CD8-positive, alpha-beta memory T cell (primary cell): ENCODE measurements around the gene ATP1B4. TPM values are rescaled to one million over a fixed set of nuclear protein-coding genes. Genes with fewer than 3 reads are reported as not detected.

Experiments
- CTCF ChIA-PET: fragments of 350-600 bp; sonication (Branson Sonifier 250); formaldehyde crosslinking; loops from one replicate; lab custom pipeline; 2021; ENCODE audit warnings: antibody characterized with exemption; lab: Charles Lee
- POLR2A ChIA-PET: fragments of 350-600 bp; sonication (Branson Sonifier 250); formaldehyde crosslinking; loops from one replicate; lab custom pipeline; 2021; ENCODE audit warnings: antibody characterized with exemption; lab: Charles Lee
- DNase-seq, 5 donors: peaks; one replicate each; pipeline versions ENCODE4 v3.0.0 to v3.0.0-alpha.2; 2020 to 2022; ENCODE audit warnings: mixed read lengths in 1 of 5
- H3K27ac ChIP-seq: one replicate; pipeline ENCODE4 v1.7.0; 2013; ENCODE audit warnings: low read depth, mild to moderate bottlenecking, low read length, moderate library complexity
- H3K27me3 ChIP-seq: 2 replicates; pipeline ENCODE4 v1.7.0; 2013; ENCODE audit warnings: low read length, mild to moderate bottlenecking; ENCODE audit not compliant: insufficient read depth, poor library complexity, severe bottlenecking
- H3K36me3 ChIP-seq: 2 replicates; pipeline ENCODE4 v1.7.0; 2013; ENCODE audit warnings: mild to moderate bottlenecking, low read length, moderate library complexity; ENCODE audit not compliant: insufficient read depth
- H3K4me1 ChIP-seq: 2 replicates; pipeline ENCODE4 v1.7.0; 2013; ENCODE audit warnings: mild to moderate bottlenecking, low read length, moderate library complexity; ENCODE audit not compliant: insufficient read depth
- H3K4me3 ChIP-seq: 2 replicates; pipeline ENCODE4 v1.7.0; 2013; ENCODE audit warnings: mild to moderate bottlenecking, low read length
- H3K9me3 ChIP-seq: 2 replicates; pipeline ENCODE4 v1.7.0; 2013; ENCODE audit warnings: mild to moderate bottlenecking, low read length
- H3K27ac Mint-ChIP-seq, 8 donors: one replicate each; pipeline ENCODE4 v1.8.0; 2020 to 2021; ENCODE audit warnings: mixed read lengths in 8 of 8, mild to moderate bottlenecking in 6 of 8, inconsistent platforms in 3 of 8, moderate library complexity in 3 of 8
- H3K27me3 Mint-ChIP-seq, 2 donors: one replicate each; pipeline ENCODE4 v1.8.0; 2020 to 2021; ENCODE audit warnings: mixed read lengths in 2 of 2, mild to moderate bottlenecking in 1 of 2, moderate library complexity in 1 of 2
- H3K36me3 Mint-ChIP-seq, 3 donors: one replicate each; pipeline ENCODE4 v1.8.0; 2020 to 2021; ENCODE audit warnings: mixed read lengths in 3 of 3, inconsistent platforms in 1 of 3, mild to moderate bottlenecking in 1 of 3
- H3K4me1 Mint-ChIP-seq, 3 donors: one replicate each; pipeline ENCODE4 v1.8.0; 2020 to 2021; ENCODE audit warnings: mixed read lengths in 3 of 3, inconsistent platforms in 1 of 3, mild to moderate bottlenecking in 1 of 3
- H3K4me3 Mint-ChIP-seq, 7 donors: one replicate each; pipeline ENCODE4 v1.8.0; 2020 to 2021; ENCODE audit warnings: mixed read lengths in 7 of 7, mild to moderate bottlenecking in 6 of 7, moderate library complexity in 4 of 7, inconsistent platforms in 2 of 7
- H3K9me3 Mint-ChIP-seq, 5 donors: one replicate each; pipeline ENCODE4 v1.8.0; 2020 to 2022; ENCODE audit warnings: mixed read lengths in 5 of 5, mild to moderate bottlenecking in 3 of 5, moderate library complexity in 2 of 5, inconsistent platforms in 1 of 5
- polyA plus RNA-seq: library from polyadenylated mRNA; unstranded; fragments of 300-500 nt; fragmentation: Illumina TruSeq; gene quantifications from one replicate; pipeline ENCODE4 v1.2.3, GENCODE V29; 2021
- total RNA-seq, 2 experiments: library from RNA; stranded (reverse); gene quantifications; one replicate each; pipeline ENCODE4 v1.2.3, GENCODE V29; 2021

The ATP1B4 gene
- total and polyA plus RNA-seq, 3 experiments from 2014 or later, result not detected

DNA sequence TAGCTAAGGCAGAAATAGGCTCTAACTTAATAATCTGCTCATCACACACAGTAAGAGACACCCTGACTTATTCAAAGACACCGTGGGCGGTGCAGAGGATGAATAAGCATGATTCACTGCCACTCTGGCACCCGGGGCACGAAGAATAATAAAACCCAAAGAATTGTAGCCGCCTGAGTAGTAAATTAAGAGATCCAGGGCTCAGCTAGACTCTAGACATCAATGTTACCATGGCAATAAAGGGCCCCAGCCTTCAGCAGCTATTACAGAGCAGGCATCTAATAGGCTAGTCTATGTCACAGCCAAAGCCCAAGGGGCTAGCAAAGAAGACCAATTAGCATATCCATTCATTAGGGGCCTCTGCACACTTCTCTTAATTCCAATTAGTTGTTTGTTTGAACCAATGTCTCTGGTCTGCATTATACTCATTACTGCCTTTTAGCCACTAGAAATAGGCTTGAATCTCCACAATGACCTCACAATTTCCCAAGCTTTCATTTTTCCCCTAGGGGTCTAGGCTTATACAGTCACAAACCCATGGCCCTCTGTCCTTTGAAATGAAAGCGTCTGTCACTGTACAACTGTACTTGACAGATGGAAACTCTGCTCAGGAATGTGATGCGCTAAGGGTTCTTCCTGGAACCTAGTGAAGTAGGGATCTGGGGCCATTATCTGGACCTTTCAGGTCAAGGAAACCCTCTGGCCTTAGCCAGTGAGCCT is 3.0 kb upstream of the ATP1B4 start:
- Mint-ChIP-seq H3K27ac (no peak overlapping the region), H3K4me3 (no peak overlapping the region), H3K36me3 (peaks cover 0 to 3% (median 0%) of the 10 kb centered on the region in 3 donors), H3K4me1 (no peaks in the 10 kb centered on the region), H3K27me3 (peaks cover 8 to 15% of the 10 kb centered on the region in 2 donors), H3K9me3 (no peaks in the 10 kb centered on the region)
- H3K9me3 ChIP-seq, result no peaks in the 10 kb centered on the region
- CTCF ChIA-PET, result no interaction called here
- no peak overlapping the region for H3K27ac ChIP-seq
- H3K27me3 ChIP-seq, result no peaks in the 10 kb centered on the region
- no peaks in the 10 kb centered on the region for H3K4me1 ChIP-seq
- POLR2A ChIA-PET, result no interaction called here
- no peaks in the 10 kb centered on the region for H3K36me3 ChIP-seq
- no peak overlapping the region for H3K4me3 ChIP-seq
- no peak for DNase-seq

DNA sequence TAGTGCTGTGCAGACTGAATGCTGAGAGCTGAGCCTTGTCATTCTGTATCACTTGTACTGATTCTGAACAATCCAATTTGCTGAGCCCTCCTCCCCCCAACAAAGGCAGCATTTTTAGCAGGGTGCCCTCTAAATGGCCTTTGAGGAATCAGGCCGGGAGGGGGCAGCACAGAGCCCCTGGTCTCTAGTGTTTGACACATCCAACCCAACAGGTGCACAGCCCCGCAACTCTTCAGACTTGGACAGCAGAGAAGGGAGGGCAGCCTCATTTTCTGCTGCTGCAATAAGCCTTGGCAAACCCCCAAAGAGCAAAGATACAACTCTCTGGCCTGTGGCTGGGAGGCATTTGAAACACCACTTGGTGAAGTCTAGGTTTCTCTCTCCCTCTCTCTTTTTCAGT is 3.4 kb downstream of the ATP1B4 start:
- no peak overlapping the region for H3K4me3 Mint-ChIP-seq
- ChIA-PET POLR2A (interaction anchor here (0.5 kb wide), 1 partner anchor 27 kb away, joined by 3 read pairs; no protein-coding TSS in a partner anchor), CTCF (interaction anchor here (1.0 kb wide), 1 partner anchor 87 kb away, joined by 4 read pairs; no protein-coding TSS in a partner anchor)

DNA sequence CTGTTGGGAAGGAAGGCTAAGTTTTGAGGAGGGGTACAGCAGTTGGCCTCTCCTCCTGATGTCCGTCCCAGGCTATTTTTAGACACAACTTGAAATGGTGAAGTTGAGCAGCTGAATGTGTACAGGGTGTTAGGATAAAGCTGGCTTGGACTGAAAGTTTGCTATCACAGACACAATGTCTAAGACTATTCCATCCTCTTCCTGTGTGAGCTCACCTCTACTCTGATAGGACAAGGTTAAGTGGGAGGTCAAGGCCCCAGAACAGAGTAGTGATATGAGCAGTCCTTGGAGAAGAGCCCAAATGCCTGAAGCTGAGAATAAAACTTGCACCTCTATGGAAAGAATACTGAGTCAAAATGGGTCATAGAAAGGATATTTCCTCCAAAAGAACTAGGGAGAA is 4.1 kb downstream of the ATP1B4 start:
- H3K4me1 ChIP-seq, result no peaks in the 10 kb centered on the region
- Mint-ChIP-seq H3K27ac (no peak overlapping the region), H3K36me3 (peaks cover 0 to 3% (median 0%) of the 10 kb centered on the region in 3 donors), H3K4me3 (no peak overlapping the region), H3K4me1 (peaks cover 0 to 5% (median 0%) of the 10 kb centered on the region in 3 donors), H3K27me3 (peaks cover 5 to 10% of the 10 kb centered on the region in 2 donors), H3K9me3 (no peaks in the 10 kb centered on the region)
- no peak for DNase-seq
- ChIA-PET CTCF (no interaction called here), POLR2A (interaction anchor here (0.5 kb wide), 1 partner anchor 26 kb away, joined by 3 read pairs; no protein-coding TSS in a partner anchor)
- H3K9me3 ChIP-seq, result no peaks in the 10 kb centered on the region
- H3K4me3 ChIP-seq, result no peak overlapping the region
- no peak overlapping the region for H3K27ac ChIP-seq
- H3K27me3 ChIP-seq, result no peaks in the 10 kb centered on the region
- H3K36me3 ChIP-seq, result no peaks in the 10 kb centered on the region

More for the DNA sequence above, 3.4 kb downstream of the ATP1B4 start:
- H3K4me3 ChIP-seq, result no peak overlapping the region
- no peaks in the 10 kb centered on the region for H3K9me3 ChIP-seq
- peak; percentile 11 to 57 (median 20) for DNase-seq
- H3K36me3 Mint-ChIP-seq, result peaks cover 0 to 3% (median 0%) of the 10 kb centered on the region in 3 donors
- H3K27me3 ChIP-seq, result no peaks in the 10 kb centered on the region
- H3K9me3 Mint-ChIP-seq, result no peaks in the 10 kb centered on the region
- H3K36me3 ChIP-seq, result no peaks in the 10 kb centered on the region
- H3K27me3 Mint-ChIP-seq, result peaks cover 5 to 10% of the 10 kb centered on the region in 2 donors
- no peak overlapping the region for H3K27ac Mint-ChIP-seq
- H3K4me1 Mint-ChIP-seq, result peaks cover 0 to 5% (median 0%) of the 10 kb centered on the region in 3 donors
- H3K27ac ChIP-seq, result no peak overlapping the region
- no peaks in the 10 kb centered on the region for H3K4me1 ChIP-seq

DNA sequence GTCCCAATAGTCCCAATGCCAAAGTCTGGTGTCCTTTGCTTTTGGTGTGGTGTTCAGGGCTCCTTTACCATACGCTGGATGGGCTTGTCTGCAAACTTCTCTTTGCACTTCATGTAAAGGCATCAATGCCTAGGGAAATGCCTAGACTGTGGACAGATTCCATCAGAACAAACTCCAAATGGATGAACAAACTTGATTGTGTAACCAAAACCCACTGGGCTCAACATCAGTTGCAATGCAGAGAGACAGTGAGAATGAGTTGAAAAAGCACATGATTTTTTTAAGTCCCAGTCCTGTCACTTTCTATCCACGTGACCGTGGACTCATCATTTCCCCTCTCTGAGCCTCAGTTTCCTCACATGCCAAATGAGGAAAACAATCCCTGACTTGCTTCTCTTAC is 4.9 kb downstream of the ATP1B4 start:
- H3K27me3 Mint-ChIP-seq, result peaks cover 2 to 6% of the 10 kb centered on the region in 2 donors
- H3K4me1 Mint-ChIP-seq, result peaks cover 0 to 5% (median 0%) of the 10 kb centered on the region in 3 donors
- no peaks in the 10 kb centered on the region for H3K36me3 Mint-ChIP-seq
- no peaks in the 10 kb centered on the region for H3K4me1 ChIP-seq
- POLR2A ChIA-PET, result no interaction called here
- H3K9me3 ChIP-seq, result no peaks in the 10 kb centered on the region
- no peak for DNase-seq
- H3K9me3 Mint-ChIP-seq, result no peaks in the 10 kb centered on the region
- H3K4me3 Mint-ChIP-seq, result no peak overlapping the region
- no peak overlapping the region for H3K4me3 ChIP-seq
- no peak overlapping the region for H3K27ac ChIP-seq
- H3K27ac Mint-ChIP-seq, result no peak overlapping the region
- H3K27me3 ChIP-seq, result no peaks in the 10 kb centered on the region
- CTCF ChIA-PET, result no interaction called here
- no peaks in the 10 kb centered on the region for H3K36me3 ChIP-seq

DNA sequence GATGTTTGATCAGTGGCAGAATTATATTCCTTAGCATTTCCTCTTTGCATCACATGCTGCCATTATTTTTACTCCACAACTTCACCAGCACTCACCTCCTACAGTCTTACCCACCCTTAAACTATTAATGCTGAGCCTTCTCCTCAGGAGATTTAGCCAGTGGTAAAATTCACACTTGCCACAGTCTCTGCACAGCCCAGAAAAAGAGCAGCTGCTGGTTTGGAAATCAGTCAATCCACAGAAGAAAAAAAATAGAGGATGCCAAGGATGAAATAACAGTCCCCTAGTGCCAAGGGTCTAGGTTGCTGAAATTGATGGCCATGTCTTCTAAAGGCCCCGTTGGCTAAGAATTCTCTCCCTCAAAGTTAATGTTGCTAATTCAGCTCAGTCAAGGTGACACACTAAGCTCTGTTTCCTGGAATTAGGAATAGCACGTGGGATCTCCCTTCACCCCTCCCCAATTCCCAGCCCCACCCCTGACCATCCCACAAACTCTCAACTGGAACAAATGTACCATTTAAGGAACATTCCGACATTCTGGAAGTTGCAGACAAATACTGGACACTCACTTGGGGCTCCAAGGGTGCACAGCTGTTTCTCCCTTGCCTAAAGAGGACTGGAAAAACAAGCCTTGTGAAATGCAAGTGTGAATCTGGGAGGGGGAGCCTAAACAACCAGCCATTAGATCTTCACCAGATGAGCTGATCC is 5.7 kb downstream of the ATP1B4 start:
- Mint-ChIP-seq H3K27ac (no peak overlapping the region), H3K27me3 (peaks cover 2 to 6% of the 10 kb centered on the region in 2 donors), H3K4me3 (no peak overlapping the region), H3K36me3 (no peaks in the 10 kb centered on the region), H3K4me1 (peaks cover 0 to 5% (median 0%) of the 10 kb centered on the region in 3 donors), H3K9me3 (no peaks in the 10 kb centered on the region)
- Histone ChIP-seq H3K36me3 (no peaks in the 10 kb centered on the region), H3K9me3 (no peaks in the 10 kb centered on the region), H3K27me3 (no peaks in the 10 kb centered on the region), H3K4me3 (no peak overlapping the region), H3K4me1 (no peaks in the 10 kb centered on the region), H3K27ac (no peak overlapping the region)
- POLR2A ChIA-PET, result no interaction called here
- DNase-seq, result no peak
- CTCF ChIA-PET, result no interaction called here

- POLR2A ChIA-PET, result no interaction called here
These were observed 10.9 kb downstream of the ATP1B4 start for GRCh38 chrX:120372667-120373370.

GRCh38 chrX:120377179-120377578 is 15.3 kb downstream of the ATP1B4 start:
- Mint-ChIP-seq H3K4me1 (peaks cover 3 to 7% (median 6%) of the 10 kb centered on the region in 3 donors), H3K36me3 (no peaks in the 10 kb centered on the region), H3K4me3 (no peak overlapping the region), H3K27me3 (peaks cover 0 to 3% of the 10 kb centered on the region in 2 donors), H3K9me3 (no peaks in the 10 kb centered on the region), H3K27ac (no peak overlapping the region)
- no peaks in the 10 kb centered on the region for H3K4me1 ChIP-seq
- no peaks in the 10 kb centered on the region for H3K36me3 ChIP-seq
- no peak overlapping the region for H3K4me3 ChIP-seq
- no peaks in the 10 kb centered on the region for H3K27me3 ChIP-seq
- ChIA-PET CTCF (no interaction called here), POLR2A (no interaction called here)
- no peaks in the 10 kb centered on the region for H3K9me3 ChIP-seq
- DNase-seq, result no peak
- no peak overlapping the region for H3K27ac ChIP-seq

More at GRCh38 chrX:120372667-120373370, 10.9 kb downstream of the ATP1B4 start:
- Mint-ChIP-seq H3K27ac (no peak overlapping the region), H3K27me3 (no peaks in the 10 kb centered on the region), H3K4me3 (no peak overlapping the region), H3K36me3 (no peaks in the 10 kb centered on the region), H3K4me1 (no peaks in the 10 kb centered on the region), H3K9me3 (no peaks in the 10 kb centered on the region)
- H3K27me3 ChIP-seq, result no peaks in the 10 kb centered on the region
- no peaks in the 10 kb centered on the region for H3K36me3 ChIP-seq
- no peak for DNase-seq
- H3K27ac ChIP-seq, result no peak overlapping the region
- CTCF ChIA-PET, result no interaction called here
- H3K9me3 ChIP-seq, result no peaks in the 10 kb centered on the region
- no peaks in the 10 kb centered on the region for H3K4me1 ChIP-seq
- no peak overlapping the region for H3K4me3 ChIP-seq
